Left ventricle myocardium inferior (tissue), 1 donor: ENCODE measurements around the gene TTLL3. TPM values are rescaled to one million over a fixed set of nuclear protein-coding genes. Genes with fewer than 3 reads are reported as not detected.

Source experiments
- DNase-seq: peaks from one replicate; pipeline ENCODE4 v3.0.0-alpha.2; 2020
- H3K27ac ChIP-seq: fragments of 200-600 bp; replicated peaks from 2 replicates; pipeline ENCODE4 v1.8.0; 2021
- H3K27me3 ChIP-seq: fragments of 200-600 bp; 2 replicates; pipeline ENCODE4 v1.8.0; 2021; ENCODE audit warnings: low read depth
- H3K36me3 ChIP-seq: fragments of 200-600 bp; 2 replicates; pipeline ENCODE4 v1.8.0; 2021
- H3K4me1 ChIP-seq: fragments of 200-600 bp; 2 replicates; pipeline ENCODE4 v1.8.0; 2021
- H3K4me3 ChIP-seq: fragments of 200-600 bp; 2 replicates; pipeline ENCODE4 v1.8.0; 2021; ENCODE audit warnings: mild to moderate bottlenecking, moderate library complexity
- H3K9me3 ChIP-seq: fragments of 200-600 bp; replicated peaks from 2 replicates; pipeline ENCODE4 v1.8.0; 2021
- CTCF ChIP-seq: fragments of 200-600 bp; IDR thresholded peaks from 2 replicates; pipeline ENCODE4 v1.8.0; 2021; ENCODE audit warnings: antibody characterized with exemption, mild to moderate bottlenecking, borderline replicate concordance
- intact Hi-C: fragments of 100-400 bp; cut with micrococcal nuclease; formaldehyde crosslinking; loops from one replicate; pipeline ENCODE4 v1.11.0; 2022
- total RNA-seq: library from RNA; stranded (reverse); fragmentation: NEBNext Ultra II Directional; extraction: Animal tissue kit (Norgen Biotek cat#: 25700); gene quantifications from one replicate; pipeline ENCODE4 v1.2.1, GENCODE V29; 2021
- donor health status: DM: no; HTN: yes; CAD: no; lungs with severe emphysema.

The TTLL3 gene
- total RNA-seq, 1 donor from 2014 or later = 10.2 TPM

- H3K4me1 ChIP-seq = no peaks in the 10 kb centered on the region
- peaks cover 18% of the 10 kb centered on the region for H3K36me3 ChIP-seq
- intact Hi-C loops = no loop called here
- no peak for DNase-seq
- no peaks in the 10 kb centered on the region for H3K27me3 ChIP-seq
- no peak for TF ChIP-seq CTCF
- no peak overlapping the region for H3K27ac ChIP-seq
- no peaks in the 10 kb centered on the region for H3K9me3 ChIP-seq
- H3K4me3 ChIP-seq = no peak overlapping the region
These were observed 15.5 kb downstream of the TTLL3 start for GRCh38 chr3:9825451-9826040.

GRCh38 chr3:9826815-9827573, 16.9 kb downstream of the TTLL3 start:
- no peak overlapping the region for H3K4me3 ChIP-seq
- DNase-seq = no peak
- intact Hi-C loops = no loop called here
- peaks cover 23% of the 10 kb centered on the region for H3K36me3 ChIP-seq
- no peaks in the 10 kb centered on the region for H3K9me3 ChIP-seq
- H3K27me3 ChIP-seq = no peaks in the 10 kb centered on the region
- H3K4me1 ChIP-seq = no peaks in the 10 kb centered on the region
- H3K27ac ChIP-seq = no peak overlapping the region
- TF ChIP-seq CTCF = no peak

GRCh38 chr3:9828801-9829755, 19.0 kb downstream of the TTLL3 start:
- no peak overlapping the region for H3K27ac ChIP-seq
- H3K9me3 ChIP-seq = no peaks in the 10 kb centered on the region
- DNase-seq = no peak
- no peaks in the 10 kb centered on the region for H3K4me1 ChIP-seq
- no peak overlapping the region for H3K4me3 ChIP-seq
- peaks cover 39% of the 10 kb centered on the region for H3K36me3 ChIP-seq
- H3K27me3 ChIP-seq = no peaks in the 10 kb centered on the region
- no peak for TF ChIP-seq CTCF
- intact Hi-C loops = no loop called here

GRCh38 chr3:9831253-9831652, 21.2 kb downstream of the TTLL3 start:
- no peak for DNase-seq
- Histone ChIP-seq H3K4me1 (no peaks in the 10 kb centered on the region), H3K27ac (no peak overlapping the region), H3K36me3 (peaks cover 59% of the 10 kb centered on the region), H3K27me3 (no peaks in the 10 kb centered on the region), H3K9me3 (no peaks in the 10 kb centered on the region), H3K4me3 (no peak overlapping the region)
- intact Hi-C loops = no loop called here
- no peak for TF ChIP-seq CTCF

GRCh38 chr3:9833078-9833477, 23.0 kb downstream of the TTLL3 start:
- intact Hi-C loops = no loop called here
- Histone ChIP-seq H3K9me3 (no peaks in the 10 kb centered on the region), H3K4me1 (no peaks in the 10 kb centered on the region), H3K36me3 (peaks cover 59% of the 10 kb centered on the region), H3K27ac (no peak overlapping the region), H3K4me3 (no peak overlapping the region), H3K27me3 (no peaks in the 10 kb centered on the region)
- DNase-seq = no peak
- TF ChIP-seq CTCF = no peak
